GM06990 (cell line): ENCODE measurements around the gene CCM2.
A peak's percentile ranks its signal among the peaks of the same experiment; 100 is the strongest.

Experiments used
- DNase-seq: peaks from one replicate; pipeline ENCODE4 v3.0.0-alpha.2; 2011; ENCODE audit not compliant: insufficient read length; ENCODE audit errors: extremely low read depth
- H3K27me3 ChIP-seq: replicated peaks from 2 replicates; pipeline ENCODE4 v1.6.0; 2011; ENCODE audit warnings: low read length; ENCODE audit not compliant: control insufficient read depth, insufficient read depth
- H3K36me3 ChIP-seq: 2 replicates; pipeline ENCODE4 v1.5.1; 2011; ENCODE audit warnings: low read length; ENCODE audit not compliant: control insufficient read depth, insufficient read depth
- H3K4me3 ChIP-seq: replicated peaks from 2 replicates; pipeline ENCODE4 v1.5.1; 2011; ENCODE audit warnings: low read depth, mild to moderate bottlenecking, control low read depth, low read length
- TF ChIP-seq, protein P1 (sequence below): IDR thresholded peaks from 2 replicates; pipeline ENCODE4 v1.5.1; 2011; ENCODE audit warnings: low read length, control low read depth, mild to moderate bottlenecking, inconsistent platforms; ENCODE audit not compliant: insufficient read depth, poor library complexity, severe bottlenecking

The CCM2 gene

DNA sequence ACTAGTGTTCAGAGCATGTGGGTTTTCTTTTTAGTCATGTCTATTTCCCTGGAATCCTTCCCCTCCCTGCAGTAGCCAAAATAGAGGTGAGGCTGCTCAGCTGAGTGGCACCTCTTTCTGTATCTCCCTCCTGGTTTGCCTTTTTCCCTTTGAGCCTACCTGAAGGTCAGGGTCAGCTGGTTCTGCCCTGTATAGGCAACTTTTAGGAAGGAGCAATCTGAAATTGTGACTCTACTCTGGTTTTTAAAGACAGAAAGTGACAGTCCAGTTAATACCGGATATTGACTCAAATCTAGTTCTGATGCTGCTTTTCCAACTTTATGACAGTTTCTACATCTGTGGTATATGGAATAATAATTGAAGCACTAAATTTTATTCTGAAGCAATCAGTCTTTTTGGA, 26.0 kb downstream of the CCM2 start:
- Histone ChIP-seq H3K4me3 (no peak overlapping the region), H3K36me3 (peaks cover 2% of the 10 kb centered on the region; the same call in 1 of the 2 replicates), H3K27me3 (no peaks in the 10 kb centered on the region)
- no peak for DNase-seq
- TF ChIP-seq, protein P1, sequence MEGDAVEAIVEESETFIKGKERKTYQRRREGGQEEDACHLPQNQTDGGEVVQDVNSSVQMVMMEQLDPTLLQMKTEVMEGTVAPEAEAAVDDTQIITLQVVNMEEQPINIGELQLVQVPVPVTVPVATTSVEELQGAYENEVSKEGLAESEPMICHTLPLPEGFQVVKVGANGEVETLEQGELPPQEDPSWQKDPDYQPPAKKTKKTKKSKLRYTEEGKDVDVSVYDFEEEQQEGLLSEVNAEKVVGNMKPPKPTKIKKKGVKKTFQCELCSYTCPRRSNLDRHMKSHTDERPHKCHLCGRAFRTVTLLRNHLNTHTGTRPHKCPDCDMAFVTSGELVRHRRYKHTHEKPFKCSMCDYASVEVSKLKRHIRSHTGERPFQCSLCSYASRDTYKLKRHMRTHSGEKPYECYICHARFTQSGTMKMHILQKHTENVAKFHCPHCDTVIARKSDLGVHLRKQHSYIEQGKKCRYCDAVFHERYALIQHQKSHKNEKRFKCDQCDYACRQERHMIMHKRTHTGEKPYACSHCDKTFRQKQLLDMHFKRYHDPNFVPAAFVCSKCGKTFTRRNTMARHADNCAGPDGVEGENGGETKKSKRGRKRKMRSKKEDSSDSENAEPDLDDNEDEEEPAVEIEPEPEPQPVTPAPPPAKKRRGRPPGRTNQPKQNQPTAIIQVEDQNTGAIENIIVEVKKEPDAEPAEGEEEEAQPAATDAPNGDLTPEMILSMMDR, result no peak

DNA sequence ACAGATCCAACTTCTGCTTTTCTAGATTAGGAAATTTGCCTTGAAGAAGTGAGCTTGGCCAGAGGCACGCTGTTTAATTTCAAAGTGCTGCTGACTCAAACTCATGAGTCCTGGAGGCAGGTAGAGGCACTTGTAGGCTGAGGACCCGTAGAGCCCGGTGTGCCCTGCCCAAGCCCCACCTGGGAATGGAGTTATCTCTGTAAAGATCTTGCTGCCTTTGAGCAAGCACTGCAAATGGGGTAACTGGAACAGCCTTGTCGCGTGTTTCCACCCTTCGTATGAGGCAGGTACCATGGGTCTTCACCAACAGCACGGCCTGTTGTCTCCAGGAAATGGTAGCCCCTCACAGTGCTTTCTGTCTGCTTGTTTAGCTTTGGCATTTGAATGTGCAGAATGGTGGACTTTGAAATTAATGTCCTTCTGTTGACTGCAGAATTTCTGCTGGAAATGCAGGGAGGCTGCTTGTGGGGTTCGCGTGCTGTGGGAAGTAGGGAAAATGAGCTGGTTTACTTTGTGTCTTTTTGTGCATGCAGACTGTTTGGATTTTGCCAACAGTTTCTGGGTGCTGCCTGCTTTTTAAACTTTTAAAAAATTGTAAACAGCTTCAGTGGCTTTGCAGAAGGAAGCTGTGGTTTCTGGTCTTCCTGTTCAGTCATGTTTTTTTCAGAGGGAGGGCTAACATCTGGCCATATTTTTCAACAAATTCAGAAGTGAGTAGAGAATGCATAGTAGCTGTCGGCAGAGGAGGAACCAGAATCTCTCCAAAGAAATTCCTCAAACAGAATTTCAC, 27.2 kb downstream of the CCM2 start:
- Histone ChIP-seq H3K4me3 (peak overlapping the region; percentile 63), H3K36me3 (peaks cover 2% of the 10 kb centered on the region; the same call in 1 of the 2 replicates), H3K27me3 (no peaks in the 10 kb centered on the region)
- DNase-seq, result peak; percentile 58
- TF ChIP-seq, protein P1, result no peak

DNA sequence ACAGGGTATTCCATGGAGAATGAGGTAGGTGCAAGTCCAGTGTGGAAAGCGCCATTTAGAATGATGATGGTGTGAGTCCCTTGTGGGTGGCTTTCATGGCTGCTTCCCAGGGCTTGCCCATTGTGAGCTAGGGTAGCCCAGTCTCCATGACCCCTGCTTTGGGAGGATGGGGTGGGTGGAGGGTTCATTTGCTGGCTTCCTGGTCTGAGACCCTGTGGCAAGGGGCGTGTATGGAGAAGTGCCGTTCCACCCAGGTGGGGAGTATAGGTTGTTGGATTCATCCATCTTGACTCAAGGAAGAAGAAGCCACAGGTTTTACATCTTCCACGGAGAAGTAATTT, 27.7 kb downstream of the CCM2 start:
- no peak for DNase-seq
- peaks cover 2% of the 10 kb centered on the region; the same call in 1 of the 2 replicates for H3K36me3 ChIP-seq
- TF ChIP-seq, protein P1, result no peak
- peak overlapping the region; percentile 63 for H3K4me3 ChIP-seq
- no peaks in the 10 kb centered on the region for H3K27me3 ChIP-seq

DNA sequence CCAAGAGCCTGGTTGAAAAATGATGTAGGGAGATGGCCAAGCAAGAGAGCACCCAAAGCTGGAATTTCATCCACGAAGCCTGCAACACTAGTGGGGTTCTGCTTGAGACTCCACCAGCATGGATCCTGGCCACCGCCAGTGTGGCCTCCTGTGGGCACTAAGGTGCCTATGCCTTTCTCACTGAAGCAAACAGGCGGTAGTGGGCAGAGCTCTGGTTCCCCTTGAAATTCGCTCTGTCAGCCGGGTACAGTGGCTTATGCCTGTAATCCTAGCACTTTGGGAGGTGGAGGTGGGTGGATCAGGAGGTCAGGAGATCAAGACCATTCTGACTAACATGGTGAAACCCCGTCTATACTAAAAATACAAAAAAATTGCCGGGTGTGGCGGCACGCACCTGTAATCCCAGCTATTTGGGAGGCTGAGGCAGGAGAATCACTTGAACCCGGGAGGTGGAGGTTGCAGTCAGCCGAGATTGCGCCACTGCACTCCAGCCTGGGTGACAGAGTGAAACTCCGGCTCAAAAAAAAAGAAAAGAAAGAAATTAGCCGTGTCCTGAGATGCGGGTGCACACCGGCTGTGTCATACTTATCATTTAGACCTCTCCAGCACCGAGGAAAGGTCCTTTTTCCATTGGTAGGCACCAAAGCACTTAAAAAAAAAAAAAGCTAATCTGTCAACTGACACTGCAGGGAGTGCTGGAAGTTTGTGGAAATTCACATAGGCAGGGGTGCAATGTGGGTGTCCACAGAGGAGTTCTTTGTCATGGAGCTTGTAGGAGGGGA, 28.3 kb downstream of the CCM2 start:
- Histone ChIP-seq H3K27me3 (no peaks in the 10 kb centered on the region), H3K4me3 (peak overlapping the region; percentile 63), H3K36me3 (peaks cover 2% of the 10 kb centered on the region)
- no peak for DNase-seq
- TF ChIP-seq, protein P1, result no peak

DNA sequence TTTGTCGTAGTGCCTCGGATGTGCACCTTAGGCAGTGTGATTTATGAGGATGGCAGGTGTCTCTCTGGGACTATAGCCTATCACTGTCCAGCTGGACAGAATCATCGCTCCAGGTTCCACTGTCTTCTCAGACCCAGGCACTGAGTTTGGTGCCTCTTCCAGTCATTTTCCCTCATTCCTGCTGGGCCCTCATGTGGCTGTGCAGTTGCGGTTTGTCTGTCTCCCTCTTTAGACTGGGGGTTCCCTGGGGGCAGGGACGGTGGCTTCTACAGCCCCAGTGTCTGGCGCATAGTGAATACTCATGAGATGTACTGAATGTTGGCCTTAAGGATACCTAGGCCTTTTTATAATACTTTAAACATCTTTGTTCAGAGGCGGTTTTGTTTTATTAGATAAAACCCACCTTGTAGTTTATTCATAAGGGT, 28.9 kb downstream of the CCM2 start:
- Histone ChIP-seq H3K4me3 (peak overlapping the region; percentile 45), H3K27me3 (no peaks in the 10 kb centered on the region), H3K36me3 (peaks cover 2% of the 10 kb centered on the region)
- TF ChIP-seq, protein P1, result no peak
- no peak for DNase-seq
